ENCODE measurements around the gene CFAP43. TPM values are rescaled to one million over a fixed set of nuclear protein-coding genes. Genes with fewer than 3 reads are reported as not detected.

The CFAP43 gene
- total RNA-seq, 1 donor from 2014 or later, result not detected

DNA sequence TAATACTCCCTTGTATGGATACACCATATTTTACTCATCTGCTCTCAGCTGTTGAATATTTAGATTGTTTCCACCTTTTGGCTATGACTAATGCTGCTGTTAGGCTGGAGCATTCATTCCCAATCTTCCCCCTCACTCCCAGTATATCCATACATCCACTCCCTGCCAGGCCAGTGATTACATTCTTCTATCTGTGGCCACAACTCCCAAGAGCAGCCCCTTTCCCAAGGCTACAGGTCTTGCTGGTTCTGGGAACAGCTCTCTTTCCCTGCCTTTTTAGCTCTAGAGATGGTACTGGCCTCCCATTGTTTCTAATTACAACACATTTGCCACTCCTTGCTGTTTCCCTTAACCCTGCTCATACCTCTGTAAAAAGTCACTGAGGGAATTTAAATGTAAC, 82.0 kb downstream of the CFAP43 start:
- no peak overlapping the region for H3K4me3 Mint-ChIP-seq (ENCODE audit: unreplicated experiment)
- DNase-seq (ENCODE audit: extremely low spot score, unreplicated experiment), result no peak
- TF ChIP-seq, protein P1, sequence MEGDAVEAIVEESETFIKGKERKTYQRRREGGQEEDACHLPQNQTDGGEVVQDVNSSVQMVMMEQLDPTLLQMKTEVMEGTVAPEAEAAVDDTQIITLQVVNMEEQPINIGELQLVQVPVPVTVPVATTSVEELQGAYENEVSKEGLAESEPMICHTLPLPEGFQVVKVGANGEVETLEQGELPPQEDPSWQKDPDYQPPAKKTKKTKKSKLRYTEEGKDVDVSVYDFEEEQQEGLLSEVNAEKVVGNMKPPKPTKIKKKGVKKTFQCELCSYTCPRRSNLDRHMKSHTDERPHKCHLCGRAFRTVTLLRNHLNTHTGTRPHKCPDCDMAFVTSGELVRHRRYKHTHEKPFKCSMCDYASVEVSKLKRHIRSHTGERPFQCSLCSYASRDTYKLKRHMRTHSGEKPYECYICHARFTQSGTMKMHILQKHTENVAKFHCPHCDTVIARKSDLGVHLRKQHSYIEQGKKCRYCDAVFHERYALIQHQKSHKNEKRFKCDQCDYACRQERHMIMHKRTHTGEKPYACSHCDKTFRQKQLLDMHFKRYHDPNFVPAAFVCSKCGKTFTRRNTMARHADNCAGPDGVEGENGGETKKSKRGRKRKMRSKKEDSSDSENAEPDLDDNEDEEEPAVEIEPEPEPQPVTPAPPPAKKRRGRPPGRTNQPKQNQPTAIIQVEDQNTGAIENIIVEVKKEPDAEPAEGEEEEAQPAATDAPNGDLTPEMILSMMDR (IDR thresholded peaks at IDR 0.05), result no peak
- peaks cover 3% of the 10 kb centered on the region for H3K36me3 Mint-ChIP-seq (ENCODE audit: unreplicated experiment)
- H3K4me1 Mint-ChIP-seq (ENCODE audit: unreplicated experiment), result no peaks in the 10 kb centered on the region
- H3K9me3 Mint-ChIP-seq (ENCODE audit: unreplicated experiment), result peaks cover 15% of the 10 kb centered on the region
- H3K27ac Mint-ChIP-seq (ENCODE audit: unreplicated experiment), result no peak overlapping the region
- H3K27me3 Mint-ChIP-seq (ENCODE audit: unreplicated experiment), result peaks cover 42% of the 10 kb centered on the region

DNA sequence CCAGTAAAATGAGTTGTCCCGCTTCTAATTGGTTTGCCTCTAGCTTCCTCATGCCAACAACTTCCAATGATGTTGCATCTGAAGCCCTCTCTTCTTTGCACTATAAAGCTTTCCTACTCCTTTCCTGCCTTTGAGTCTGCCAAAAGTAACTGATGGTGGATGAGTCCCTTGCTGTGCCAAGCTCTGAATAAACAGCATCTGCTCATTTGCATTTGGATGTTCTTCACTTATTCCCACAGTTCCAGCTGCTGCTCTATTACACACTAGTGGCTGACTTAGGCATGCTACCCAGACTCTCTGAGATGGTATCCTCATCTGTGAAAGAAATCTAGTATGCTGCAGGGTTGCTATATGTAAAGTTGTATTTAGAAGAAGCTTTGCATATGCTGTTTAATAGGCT, 85.3 kb downstream of the CFAP43 start:
- no peak for DNase-seq (ENCODE audit: extremely low spot score, unreplicated experiment)
- peaks cover 57% of the 10 kb centered on the region for H3K27me3 Mint-ChIP-seq (ENCODE audit: unreplicated experiment)
- peaks cover 10% of the 10 kb centered on the region for H3K9me3 Mint-ChIP-seq (ENCODE audit: unreplicated experiment)
- H3K27ac Mint-ChIP-seq (ENCODE audit: unreplicated experiment), result no peak overlapping the region
- TF ChIP-seq, protein P1 (IDR thresholded peaks at IDR 0.05), result no peak
- no peak overlapping the region for H3K4me3 Mint-ChIP-seq (ENCODE audit: unreplicated experiment)
- no peaks in the 10 kb centered on the region for H3K36me3 Mint-ChIP-seq (ENCODE audit: unreplicated experiment)
- no peaks in the 10 kb centered on the region for H3K4me1 Mint-ChIP-seq (ENCODE audit: unreplicated experiment)

DNA sequence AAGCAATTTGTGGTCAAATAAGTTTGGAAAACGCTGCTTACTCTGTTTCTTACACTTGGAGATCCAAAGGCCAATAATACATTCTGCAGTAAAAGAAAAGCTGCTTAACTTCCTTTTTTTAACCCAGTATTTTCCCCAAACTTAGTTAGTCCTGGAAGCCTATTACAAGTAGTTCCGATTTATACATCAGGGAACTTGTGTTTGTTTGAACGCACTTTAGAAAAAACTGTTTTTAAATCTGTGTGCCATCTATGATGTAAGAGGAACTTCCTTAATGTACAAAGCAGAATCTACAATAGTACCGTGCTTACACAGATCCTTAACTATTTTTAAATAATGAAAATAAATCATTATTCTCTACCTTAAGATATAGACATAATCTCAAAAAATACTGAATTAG, 87.2 kb downstream of the CFAP43 start:
- no peak for DNase-seq (ENCODE audit: extremely low spot score, unreplicated experiment)
- H3K4me1 Mint-ChIP-seq (ENCODE audit: unreplicated experiment), result no peaks in the 10 kb centered on the region
- H3K9me3 Mint-ChIP-seq (ENCODE audit: unreplicated experiment), result no peaks in the 10 kb centered on the region
- TF ChIP-seq, protein P1 (IDR thresholded peaks at IDR 0.05), result no peak
- no peak overlapping the region for H3K27ac Mint-ChIP-seq (ENCODE audit: unreplicated experiment)
- H3K4me3 Mint-ChIP-seq (ENCODE audit: unreplicated experiment), result no peak overlapping the region
- H3K36me3 Mint-ChIP-seq (ENCODE audit: unreplicated experiment), result no peaks in the 10 kb centered on the region
- peaks cover 67% of the 10 kb centered on the region for H3K27me3 Mint-ChIP-seq (ENCODE audit: unreplicated experiment)

DNA sequence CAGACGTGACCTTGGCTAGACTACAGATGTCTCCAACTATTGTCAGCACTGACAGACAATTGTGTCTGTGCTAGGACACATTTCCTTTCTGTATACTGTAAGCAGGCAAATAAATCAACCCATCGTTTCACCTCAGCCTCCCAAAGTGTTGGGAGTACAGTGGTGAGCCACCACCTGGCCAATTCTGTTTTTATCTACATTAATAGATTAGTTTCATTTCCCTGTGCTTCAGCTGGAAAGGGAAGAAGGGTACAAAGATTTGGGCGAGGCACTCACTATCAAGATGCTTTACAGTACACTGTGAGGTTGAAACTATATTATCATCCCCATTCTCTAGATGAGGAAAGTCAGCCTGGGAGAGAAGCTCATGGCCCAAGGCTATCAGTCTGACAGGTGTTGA, 88.3 kb downstream of the CFAP43 start:
- no peak for DNase-seq (ENCODE audit: extremely low spot score, unreplicated experiment)
- Mint-ChIP-seq H3K27ac (ENCODE audit: unreplicated experiment) (no peak overlapping the region), H3K36me3 (ENCODE audit: unreplicated experiment) (no peaks in the 10 kb centered on the region), H3K9me3 (ENCODE audit: unreplicated experiment) (no peaks in the 10 kb centered on the region), H3K27me3 (ENCODE audit: unreplicated experiment) (peaks cover 68% of the 10 kb centered on the region), H3K4me1 (ENCODE audit: unreplicated experiment) (no peaks in the 10 kb centered on the region), H3K4me3 (ENCODE audit: unreplicated experiment) (no peak overlapping the region)
- TF ChIP-seq, protein P1 (IDR thresholded peaks at IDR 0.05), result no peak

DNA sequence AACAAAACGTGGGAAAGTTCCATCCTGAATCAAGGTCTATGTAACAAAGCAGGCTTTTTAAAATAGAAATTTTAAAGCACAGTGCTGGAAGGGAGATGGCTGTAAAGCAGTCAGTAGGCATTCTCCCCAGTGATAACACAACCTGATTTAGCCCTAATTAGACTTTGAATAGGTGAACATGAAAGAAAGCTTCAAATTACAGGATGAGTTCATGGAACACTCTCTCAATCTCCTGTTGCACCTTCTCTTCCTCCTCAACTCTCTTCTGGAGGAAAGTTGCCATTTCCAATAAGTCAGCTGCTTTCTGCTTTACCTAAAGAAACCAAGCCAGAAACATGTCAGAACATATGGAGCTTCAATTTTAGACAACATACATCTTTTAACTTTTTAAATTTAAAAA, 90.1 kb downstream of the CFAP43 start:
- TF ChIP-seq, protein P1 (IDR thresholded peaks at IDR 0.05), result no peak
- peaks cover 66% of the 10 kb centered on the region for H3K27me3 Mint-ChIP-seq (ENCODE audit: unreplicated experiment)
- no peak overlapping the region for H3K4me3 Mint-ChIP-seq (ENCODE audit: unreplicated experiment)
- DNase-seq (ENCODE audit: extremely low spot score, unreplicated experiment), result no peak
- H3K4me1 Mint-ChIP-seq (ENCODE audit: unreplicated experiment), result no peaks in the 10 kb centered on the region
- no peaks in the 10 kb centered on the region for H3K9me3 Mint-ChIP-seq (ENCODE audit: unreplicated experiment)
- no peak overlapping the region for H3K27ac Mint-ChIP-seq (ENCODE audit: unreplicated experiment)
- H3K36me3 Mint-ChIP-seq (ENCODE audit: unreplicated experiment), result no peaks in the 10 kb centered on the region
